ENCODE results near the gene PUS1.

The PUS1 gene

GRCh38 chr12:131962069-131962468 lies 33.0 kb downstream of the PUS1 start:
- H4K20me1 ChIP-seq (ENCODE audit: control insufficient read depth, insufficient read depth, low read depth, low read length) = peaks cover 30% of the 10 kb centered on the region
- H3K4me1 ChIP-seq (ENCODE audit: control insufficient read depth, low read length) = peaks cover 8% of the 10 kb centered on the region
- no peak overlapping the region for H3K4me3 ChIP-seq (ENCODE audit: low read length)
- peaks cover 88% of the 10 kb centered on the region for H3K79me2 ChIP-seq (ENCODE audit: control insufficient read depth, low read length)
- peaks cover 7% of the 10 kb centered on the region; the same call in 1 of the 2 replicates for H3F3A ChIP-seq (ENCODE audit: control insufficient read depth, insufficient read depth)
- H3K27ac ChIP-seq (ENCODE audit: low read depth, low read length) = no peak overlapping the region
- H3K4me2 ChIP-seq (ENCODE audit: low read length) = no peak overlapping the region
- no peaks in the 10 kb centered on the region for H3K27me3 ChIP-seq (ENCODE audit: control insufficient read depth, low read length)
- H3K36me3 ChIP-seq (ENCODE audit: control insufficient read depth, low read length) = peaks cover 40% of the 10 kb centered on the region
- H3K9me2 ChIP-seq (replicated peaks; ENCODE audit: control insufficient read depth, low read length) = no peaks in the 10 kb centered on the region
- no peaks in the 10 kb centered on the region for H3K9me3 ChIP-seq (ENCODE audit: control insufficient read depth, insufficient read depth, low read length)
- TF ChIP-seq CTCF (IDR thresholded peaks at IDR 0.05; ENCODE audit: low read depth, low read length, poor library complexity, severe bottlenecking) (no peak), EZH2phosphoT487 (IDR thresholded peaks at IDR 0.05; ENCODE audit: borderline replicate concordance, low read length) (no peak)

- no peak overlapping the region for H3K4me3 ChIP-seq (ENCODE audit: low read length)
- H4K20me1 ChIP-seq (ENCODE audit: control insufficient read depth, insufficient read depth, low read depth, low read length) = peaks cover 21% of the 10 kb centered on the region
- no peaks in the 10 kb centered on the region for H3K9me2 ChIP-seq (replicated peaks; ENCODE audit: control insufficient read depth, low read length)
- peaks cover 7% of the 10 kb centered on the region; the same call in 1 of the 2 replicates for H3F3A ChIP-seq (ENCODE audit: control insufficient read depth, insufficient read depth)
- peaks cover 86% of the 10 kb centered on the region for H3K79me2 ChIP-seq (ENCODE audit: control insufficient read depth, low read length)
- TF ChIP-seq CTCF (IDR thresholded peaks at IDR 0.05; ENCODE audit: low read depth, low read length, poor library complexity, severe bottlenecking) (no peak), EZH2phosphoT487 (IDR thresholded peaks at IDR 0.05; ENCODE audit: borderline replicate concordance, low read length) (no peak)
- H3K4me1 ChIP-seq (ENCODE audit: control insufficient read depth, low read length) = peaks cover 8% of the 10 kb centered on the region
- H3K27ac ChIP-seq (ENCODE audit: low read depth, low read length) = no peak overlapping the region
- H3K36me3 ChIP-seq (ENCODE audit: control insufficient read depth, low read length) = peaks cover 40% of the 10 kb centered on the region
- H3K9me3 ChIP-seq (ENCODE audit: control insufficient read depth, insufficient read depth, low read length) = no peaks in the 10 kb centered on the region
- no peak overlapping the region for H3K4me2 ChIP-seq (ENCODE audit: low read length)
- no peaks in the 10 kb centered on the region for H3K27me3 ChIP-seq (ENCODE audit: control insufficient read depth, low read length)
These were observed 34.3 kb downstream of the PUS1 start for GRCh38 chr12:131963381-131963780.

GRCh38 chr12:131965073-131965472 lies 36.0 kb downstream of the PUS1 start:
- Histone ChIP-seq H3K36me3 (ENCODE audit: control insufficient read depth, low read length) (peaks cover 35% of the 10 kb centered on the region), H3K79me2 (ENCODE audit: control insufficient read depth, low read length) (peaks cover 86% of the 10 kb centered on the region), H3K27ac (ENCODE audit: low read depth, low read length) (no peak overlapping the region), H3F3A (ENCODE audit: control insufficient read depth, insufficient read depth) (peaks cover 7% of the 10 kb centered on the region; the same call in 1 of the 2 replicates), H3K9me2 (replicated peaks; ENCODE audit: control insufficient read depth, low read length) (no peaks in the 10 kb centered on the region), H3K27me3 (ENCODE audit: control insufficient read depth, low read length) (no peaks in the 10 kb centered on the region), H3K4me3 (ENCODE audit: low read length) (no peak overlapping the region), H3K4me2 (ENCODE audit: low read length) (no peak overlapping the region), H3K4me1 (ENCODE audit: control insufficient read depth, low read length) (peaks cover 8% of the 10 kb centered on the region), H3K9me3 (ENCODE audit: control insufficient read depth, insufficient read depth, low read length) (no peaks in the 10 kb centered on the region), H4K20me1 (ENCODE audit: control insufficient read depth, insufficient read depth, low read depth, low read length) (peaks cover 17% of the 10 kb centered on the region; the same call in 1 of the 2 replicates)
- no peak for TF ChIP-seq CTCF (IDR thresholded peaks at IDR 0.05; ENCODE audit: low read depth, low read length, poor library complexity, severe bottlenecking)
- no peak for TF ChIP-seq EZH2phosphoT487 (IDR thresholded peaks at IDR 0.05; ENCODE audit: borderline replicate concordance, low read length)

Measured in DOHH2 (cell line).